Subcutaneous preadipocyte (primary cell): ENCODE measurements around the gene RAB39B. TPM values are rescaled to one million over a fixed set of nuclear protein-coding genes. Genes with fewer than 3 reads are reported as not detected.

Experiments used
- small RNA-seq: library from RNA; depleted of rRNA; stranded (forward); fragments of <200 nt; gene quantifications from one replicate; pipeline ENCODE3, GENCODE V24; 2012
- total RNA-seq: library from RNA; depleted of rRNA; stranded (reverse); fragments of >200 nt; gene quantifications from 2 replicates; pipeline ENCODE4 v1.2.3, GENCODE V29; 2012

The RAB39B gene, protein sequence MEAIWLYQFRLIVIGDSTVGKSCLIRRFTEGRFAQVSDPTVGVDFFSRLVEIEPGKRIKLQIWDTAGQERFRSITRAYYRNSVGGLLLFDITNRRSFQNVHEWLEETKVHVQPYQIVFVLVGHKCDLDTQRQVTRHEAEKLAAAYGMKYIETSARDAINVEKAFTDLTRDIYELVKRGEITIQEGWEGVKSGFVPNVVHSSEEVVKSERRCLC
- total RNA-seq, result 0.37 and 1.6 TPM in 2 replicates

DNA sequence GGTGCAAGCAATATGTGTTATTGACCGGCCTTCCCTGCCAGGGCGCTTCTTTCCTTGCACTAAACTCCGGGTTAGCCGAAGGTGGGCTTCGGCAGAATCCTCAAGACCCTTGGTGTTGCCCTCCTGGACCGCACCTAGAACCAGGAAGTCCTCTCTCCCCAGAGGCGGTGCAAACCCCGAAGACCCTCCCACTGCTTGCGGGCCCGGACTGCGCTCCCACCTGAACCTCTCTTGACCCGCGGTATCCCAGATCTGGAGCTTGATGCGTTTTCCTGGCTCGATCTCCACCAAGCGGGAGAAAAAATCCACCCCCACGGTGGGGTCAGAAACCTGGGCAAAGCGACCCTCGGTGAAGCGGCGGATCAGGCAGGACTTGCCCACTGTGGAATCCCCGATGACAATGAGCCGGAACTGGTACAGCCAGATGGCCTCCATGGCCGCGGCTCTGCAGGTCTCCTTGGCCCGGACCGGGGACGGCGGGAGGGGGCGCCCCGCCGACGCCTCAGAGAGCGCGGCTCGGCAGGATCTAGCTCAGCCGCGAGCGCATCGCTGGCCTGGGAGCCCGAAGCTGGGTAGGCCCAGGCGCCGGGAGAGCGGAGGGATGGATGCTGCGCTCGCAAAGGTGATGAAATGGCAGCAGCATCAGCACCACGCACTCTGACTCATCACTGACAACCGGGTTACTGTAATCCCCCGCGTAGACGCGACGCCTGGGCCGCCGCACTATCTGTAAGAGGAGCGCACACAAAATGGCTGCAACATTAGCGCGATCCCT lies at the start of gene RAB39B:
RAB39B (minus strand) TSS at position 638 of the 775 bp plus-strand sequence; CDS start at position 435, 203 bp downstream.

DNA sequence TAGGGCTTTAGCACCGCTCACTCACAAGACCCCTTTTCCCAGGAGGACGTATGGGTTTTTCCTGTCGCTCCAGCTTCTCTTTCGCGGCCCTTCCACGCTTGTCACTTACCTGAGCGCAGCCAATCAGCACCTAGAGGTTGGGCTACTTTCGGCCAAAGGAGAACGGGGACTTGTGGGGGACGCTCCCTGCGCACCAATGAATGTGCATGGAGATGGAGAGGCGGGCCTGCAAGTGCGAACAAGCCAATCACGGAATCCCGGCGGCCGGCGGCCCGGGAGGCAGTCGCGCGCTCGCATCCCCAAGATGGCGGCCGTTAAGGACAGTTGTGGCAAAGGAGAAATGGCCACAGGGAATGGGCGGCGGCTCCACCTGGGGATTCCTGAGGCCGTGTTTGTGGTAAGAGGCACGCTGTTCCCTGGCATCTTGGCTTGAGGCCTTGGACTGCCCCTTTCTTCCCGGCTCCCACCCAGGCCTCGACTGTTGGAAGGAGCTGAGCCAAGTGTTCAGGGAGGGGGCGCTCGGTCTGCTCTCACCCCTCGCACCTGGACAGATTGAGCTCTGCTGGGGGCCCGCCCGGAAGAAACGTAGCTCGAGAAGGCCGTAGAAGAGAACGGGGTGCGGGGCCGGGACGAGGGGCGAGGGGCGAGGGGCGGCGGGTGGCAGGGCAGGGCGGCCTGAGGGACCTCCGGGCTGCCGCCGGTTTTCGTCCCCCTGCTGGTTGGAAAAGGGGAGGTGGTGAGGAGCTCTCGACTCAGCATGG lies 47.9 kb downstream of the RAB39B start, which contains the start of gene VBP1:
VBP1 (plus strand) TSS at position 282 of the 761 bp plus-strand sequence; CDS start at position 305, 23 bp downstream.

Small RNAs within 50 kb of the gene (small RNA-seq; reads per million reads assigned to genes)
- gene AC234781.4, result not detected

Other genes starting within 250 kb of the RAB39B start
- 3.7 and 7.3 TPM in 2 replicates for gene F8, start 241.8 kb downstream of the RAB39B start, total RNA-seq
- 28.7 and 45.9 TPM in 2 replicates for gene FUNDC2, start 237.6 kb downstream of the RAB39B start, total RNA-seq
- 7.0 and 7.6 TPM in 2 replicates for gene CMC4, start 193.4 kb downstream of the RAB39B start, total RNA-seq
- gene MTCP1, start 193.4 kb downstream of the RAB39B start, total RNA-seq, result 8.1 and 11.7 TPM in 2 replicates
- 10.3 and 17.0 TPM in 2 replicates for gene BRCC3, start 193.0 kb downstream of the RAB39B start, total RNA-seq
- gene VBP1, start 48.0 kb downstream of the RAB39B start, total RNA-seq, result 49.6 and 55.5 TPM in 2 replicates
- gene CLIC2, start 70.1 kb upstream of the RAB39B start, total RNA-seq, result 9.4 and 15.1 TPM in 2 replicates
- gene F8A2, start 117.6 kb upstream of the RAB39B start, total RNA-seq, result not detected in 2 replicates
- gene F8A3, start 194.1 kb upstream of the RAB39B start, total RNA-seq, result 1.8 and 2.2 TPM in 2 replicates